Panc1 (cell line): ENCODE results near the gene SLC9A5. TPM values are rescaled to one million over a fixed set of nuclear protein-coding genes. Genes with fewer than 3 reads are reported as not detected.

ENCODE experiments used
- ATAC-seq: fragments of 200-7000 bp; cut with Tn5 transposase; 2 replicates; pipeline ENCODE4 v1.9.1; 2020; ENCODE audit warnings: mild to moderate bottlenecking, moderate library complexity
- BruUV-seq: library from RNA; stranded (reverse); fragments of 400-500 nt; replicated peaks from 2 replicates; lab custom pipeline; 2021; lab: Mats Ljungman, UMichigan
- CTCF ChIA-PET: fragments of 300-600 bp; sonication (Branson Sonifier 250); formaldehyde crosslinking; loops from one replicate; lab custom pipeline; 2022; ENCODE audit warnings: antibody characterized with exemption; lab: Charles Lee
- POLR2A ChIA-PET: fragments of 300-600 bp; sonication (Branson Sonifier 250); formaldehyde crosslinking; loops from one replicate; lab custom pipeline; 2022; ENCODE audit warnings: antibody characterized with exemption; lab: Charles Lee
- DNase-seq: peaks from one replicate; pipeline ENCODE4 v3.0.0-alpha.2; 2010; ENCODE audit warnings: low read depth, low spot score
- H3K27ac ChIP-seq: 2 replicates; pipeline ENCODE4 v1.5.1; 2011; ENCODE audit warnings: mild to moderate bottlenecking, low read length, inconsistent platforms
- H3K27me3 ChIP-seq: fragments of 200-500 bp; sonication (Bioruptor generic); 2 replicates; pipeline ENCODE4 v1.6.0; 2014; ENCODE audit warnings: low read length, inconsistent platforms; ENCODE audit not compliant: control insufficient read depth, insufficient read depth
- H3K36me3 ChIP-seq: fragments of 200-500 bp; sonication (Bioruptor generic); 2 replicates; pipeline ENCODE4 v1.5.1; 2014; ENCODE audit warnings: inconsistent platforms, mild to moderate bottlenecking, low read length, moderate library complexity; ENCODE audit not compliant: control insufficient read depth, insufficient read depth
- H3K4me1 ChIP-seq: 2 replicates; pipeline ENCODE4 v1.5.1; 2011; ENCODE audit warnings: inconsistent platforms, mild to moderate bottlenecking, low read length, moderate library complexity; ENCODE audit not compliant: control insufficient read depth, insufficient read depth
- H3K4me3 ChIP-seq, 2 experiments: 2 replicates each; pipeline ENCODE4 v1.5.1; 2011 to 2012; ENCODE audit warnings: low read depth in 2 of 2, low read length in 2 of 2, mild to moderate bottlenecking in 2 of 2, inconsistent platforms in 1 of 2, moderate library complexity in 1 of 2
- H3K9me3 ChIP-seq: fragments of 200-500 bp; sonication (Bioruptor generic); 2 replicates; pipeline ENCODE4 v1.5.1; 2014; ENCODE audit warnings: low read depth, mild to moderate bottlenecking, inconsistent platforms, low read length, moderate library complexity; ENCODE audit not compliant: control insufficient read depth, insufficient read depth
- CTCF ChIP-seq: fragments of 450-650 bp; IDR thresholded peaks from 2 replicates; pipeline ENCODE4 v1.5.1; 2017; ENCODE audit warnings: mild to moderate bottlenecking
- POLR2AphosphoS5 ChIP-seq: IDR thresholded peaks from 2 replicates; pipeline ENCODE4 v1.6.1; 2012; ENCODE audit warnings: mild to moderate bottlenecking, low read depth, low read length, moderate library complexity
- SIN3A ChIP-seq: IDR thresholded peaks from 2 replicates; pipeline ENCODE4 v1.6.1; 2012; ENCODE audit warnings: low read depth, mild to moderate bottlenecking, low read length, moderate library complexity, borderline replicate concordance; ENCODE audit not compliant: insufficient read depth
- TCF7L2 ChIP-seq: IDR thresholded peaks from 2 replicates; pipeline ENCODE4 v1.6.1; 2011; ENCODE audit warnings: mild to moderate bottlenecking, low read depth, low read length, inconsistent platforms
- in situ Hi-C: cut with HindIII; loops from 2 replicates; pipeline ENCODE4 v1.10.0; 2016; ENCODE audit warnings: low sequenced_read_pairs, low pct_unique_long_range_greater_than_20kb
- intact Hi-C: fragments of 100-400 bp; cut with micrococcal nuclease; formaldehyde crosslinking; loops from one replicate; pipeline ENCODE4 v1.10.0; 2022; ENCODE audit not compliant: unreplicated experiment
- total RNA-seq: library from RNA; stranded (reverse); gene quantifications from one replicate; pipeline ENCODE4 v1.2.1, GENCODE V29; 2021; ENCODE audit not compliant: unreplicated experiment
- TF ChIP-seq, protein P1 (sequence below), 2 experiments: IDR thresholded peaks; 2 replicates each; pipeline ENCODE4 v1.6.1; 2011 to 2012; ENCODE audit warnings: low read depth in 2 of 2, control low read depth in 1 of 2, low read length in 1 of 2, mild to moderate bottlenecking in 1 of 2, moderate library complexity in 1 of 2; ENCODE audit not compliant: insufficient read depth in 1 of 2

SLC9A5 gene
- total RNA-seq, 1 experiment from 2014 or later, result 1.7 TPM

GRCh38 chr16:67241008-67241900 lies 7.5 kb upstream of the SLC9A5 start:
- POLR2A ChIA-PET, result no interaction called here
- no TSS peak for BruUV-seq
- DNase-seq (no peak), ATAC-seq (peak; percentile 22; the same call in 1 of the 2 replicates)
- H3K9me3 ChIP-seq, result no peaks in the 10 kb centered on the region
- TF ChIP-seq, protein P1, sequence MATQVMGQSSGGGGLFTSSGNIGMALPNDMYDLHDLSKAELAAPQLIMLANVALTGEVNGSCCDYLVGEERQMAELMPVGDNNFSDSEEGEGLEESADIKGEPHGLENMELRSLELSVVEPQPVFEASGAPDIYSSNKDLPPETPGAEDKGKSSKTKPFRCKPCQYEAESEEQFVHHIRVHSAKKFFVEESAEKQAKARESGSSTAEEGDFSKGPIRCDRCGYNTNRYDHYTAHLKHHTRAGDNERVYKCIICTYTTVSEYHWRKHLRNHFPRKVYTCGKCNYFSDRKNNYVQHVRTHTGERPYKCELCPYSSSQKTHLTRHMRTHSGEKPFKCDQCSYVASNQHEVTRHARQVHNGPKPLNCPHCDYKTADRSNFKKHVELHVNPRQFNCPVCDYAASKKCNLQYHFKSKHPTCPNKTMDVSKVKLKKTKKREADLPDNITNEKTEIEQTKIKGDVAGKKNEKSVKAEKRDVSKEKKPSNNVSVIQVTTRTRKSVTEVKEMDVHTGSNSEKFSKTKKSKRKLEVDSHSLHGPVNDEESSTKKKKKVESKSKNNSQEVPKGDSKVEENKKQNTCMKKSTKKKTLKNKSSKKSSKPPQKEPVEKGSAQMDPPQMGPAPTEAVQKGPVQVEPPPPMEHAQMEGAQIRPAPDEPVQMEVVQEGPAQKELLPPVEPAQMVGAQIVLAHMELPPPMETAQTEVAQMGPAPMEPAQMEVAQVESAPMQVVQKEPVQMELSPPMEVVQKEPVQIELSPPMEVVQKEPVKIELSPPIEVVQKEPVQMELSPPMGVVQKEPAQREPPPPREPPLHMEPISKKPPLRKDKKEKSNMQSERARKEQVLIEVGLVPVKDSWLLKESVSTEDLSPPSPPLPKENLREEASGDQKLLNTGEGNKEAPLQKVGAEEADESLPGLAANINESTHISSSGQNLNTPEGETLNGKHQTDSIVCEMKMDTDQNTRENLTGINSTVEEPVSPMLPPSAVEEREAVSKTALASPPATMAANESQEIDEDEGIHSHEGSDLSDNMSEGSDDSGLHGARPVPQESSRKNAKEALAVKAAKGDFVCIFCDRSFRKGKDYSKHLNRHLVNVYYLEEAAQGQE (IDR thresholded peaks at IDR 0.05; ENCODE audit: insufficient read depth in 1 of 2, low read depth in 2 of 2, low read length in 1 of 2), result no peak
- TF ChIP-seq CTCF, result no peak
- TF ChIP-seq POLR2AphosphoS5, result no peak
- no peak for TF ChIP-seq SIN3A
- TF ChIP-seq TCF7L2, result no peak
- intact Hi-C loops (no loop called here), in situ Hi-C loops (no loop called here)
- H3K4me1 ChIP-seq, result peaks cover 5% of the 10 kb centered on the region; the same call in 1 of the 2 replicates
- H3K27me3 ChIP-seq, result no peaks in the 10 kb centered on the region
- CTCF ChIA-PET, result no interaction called here
- peak overlapping the region; percentile 63 for H3K27ac ChIP-seq
- no peak overlapping the region for H3K4me3 ChIP-seq
- H3K36me3 ChIP-seq, result no peaks in the 10 kb centered on the region

- BruUV-seq, result no TSS peak
- ATAC-seq (no peak), DNase-seq (no peak)
- ChIA-PET POLR2A (no interaction called here), CTCF (no interaction called here)
- peaks cover 5% of the 10 kb centered on the region; the same call in 1 of the 2 replicates for H3K4me1 ChIP-seq
- no peak for TF ChIP-seq TCF7L2
- TF ChIP-seq, protein P1 (IDR thresholded peaks at IDR 0.05; ENCODE audit: insufficient read depth in 1 of 2, low read depth in 2 of 2, low read length in 1 of 2), result no peak
- TF ChIP-seq POLR2AphosphoS5, result no peak
- TF ChIP-seq SIN3A, result no peak
- TF ChIP-seq CTCF, result no peak
- H3K9me3 ChIP-seq, result no peaks in the 10 kb centered on the region
- H3K4me3 ChIP-seq, result no peak overlapping the region
- intact Hi-C loops, result no loop called here
- no peaks in the 10 kb centered on the region; the same call in 1 of the 2 replicates for H3K36me3 ChIP-seq
- no peaks in the 10 kb centered on the region for H3K27me3 ChIP-seq
- in situ Hi-C loops, result no loop called here
- H3K27ac ChIP-seq, result no peak overlapping the region
Measured at GRCh38 chr16:67242138-67242730, 6.5 kb upstream of the SLC9A5 start.
